ENCODE measurements around the gene PRRT1B.

PRRT1B gene

DNA sequence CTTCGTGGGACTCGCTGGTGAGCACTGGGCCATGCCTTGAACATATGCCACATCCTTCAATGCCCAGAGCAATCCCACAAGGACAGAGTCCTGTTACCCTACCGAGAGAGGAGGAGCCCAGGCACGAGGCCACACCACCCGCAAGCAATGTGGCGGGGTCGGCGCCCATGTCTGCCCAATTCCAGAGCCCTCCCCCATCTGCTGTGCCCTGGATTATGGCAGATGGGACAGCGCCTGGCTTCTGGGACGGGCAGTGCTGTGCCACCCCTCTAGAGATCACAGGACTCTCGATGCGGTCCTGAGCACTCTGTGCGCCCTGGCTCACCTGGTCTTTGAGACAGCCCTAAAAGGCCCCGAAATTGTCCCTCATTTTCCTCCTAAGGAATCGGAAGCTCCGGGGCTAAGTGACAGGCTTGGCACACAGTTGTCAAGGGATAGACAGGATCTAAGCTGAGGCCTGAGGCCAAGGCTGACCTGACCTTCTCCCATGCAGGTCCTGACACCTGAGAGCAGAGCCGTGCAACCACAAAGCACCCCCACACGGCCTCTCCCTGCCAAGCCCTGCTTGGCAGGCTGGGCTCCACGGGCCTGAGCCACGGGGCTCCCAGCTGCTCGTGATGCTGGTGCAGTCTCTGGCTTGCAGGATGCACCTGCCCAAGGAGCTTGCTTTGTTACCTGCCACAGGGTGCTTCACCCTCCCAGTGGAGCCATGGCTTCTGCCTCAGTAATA lies 48.8 kb downstream of the PRRT1B start:
- Histone ChIP-seq H3K27ac (no peak overlapping the region), H3K4me3 (no peak overlapping the region)
- TF ChIP-seq, protein P1, sequence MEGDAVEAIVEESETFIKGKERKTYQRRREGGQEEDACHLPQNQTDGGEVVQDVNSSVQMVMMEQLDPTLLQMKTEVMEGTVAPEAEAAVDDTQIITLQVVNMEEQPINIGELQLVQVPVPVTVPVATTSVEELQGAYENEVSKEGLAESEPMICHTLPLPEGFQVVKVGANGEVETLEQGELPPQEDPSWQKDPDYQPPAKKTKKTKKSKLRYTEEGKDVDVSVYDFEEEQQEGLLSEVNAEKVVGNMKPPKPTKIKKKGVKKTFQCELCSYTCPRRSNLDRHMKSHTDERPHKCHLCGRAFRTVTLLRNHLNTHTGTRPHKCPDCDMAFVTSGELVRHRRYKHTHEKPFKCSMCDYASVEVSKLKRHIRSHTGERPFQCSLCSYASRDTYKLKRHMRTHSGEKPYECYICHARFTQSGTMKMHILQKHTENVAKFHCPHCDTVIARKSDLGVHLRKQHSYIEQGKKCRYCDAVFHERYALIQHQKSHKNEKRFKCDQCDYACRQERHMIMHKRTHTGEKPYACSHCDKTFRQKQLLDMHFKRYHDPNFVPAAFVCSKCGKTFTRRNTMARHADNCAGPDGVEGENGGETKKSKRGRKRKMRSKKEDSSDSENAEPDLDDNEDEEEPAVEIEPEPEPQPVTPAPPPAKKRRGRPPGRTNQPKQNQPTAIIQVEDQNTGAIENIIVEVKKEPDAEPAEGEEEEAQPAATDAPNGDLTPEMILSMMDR (IDR thresholded peaks at IDR 0.05): no peak
- no peak for DNase-seq (ENCODE audit: low spot score)

DNA sequence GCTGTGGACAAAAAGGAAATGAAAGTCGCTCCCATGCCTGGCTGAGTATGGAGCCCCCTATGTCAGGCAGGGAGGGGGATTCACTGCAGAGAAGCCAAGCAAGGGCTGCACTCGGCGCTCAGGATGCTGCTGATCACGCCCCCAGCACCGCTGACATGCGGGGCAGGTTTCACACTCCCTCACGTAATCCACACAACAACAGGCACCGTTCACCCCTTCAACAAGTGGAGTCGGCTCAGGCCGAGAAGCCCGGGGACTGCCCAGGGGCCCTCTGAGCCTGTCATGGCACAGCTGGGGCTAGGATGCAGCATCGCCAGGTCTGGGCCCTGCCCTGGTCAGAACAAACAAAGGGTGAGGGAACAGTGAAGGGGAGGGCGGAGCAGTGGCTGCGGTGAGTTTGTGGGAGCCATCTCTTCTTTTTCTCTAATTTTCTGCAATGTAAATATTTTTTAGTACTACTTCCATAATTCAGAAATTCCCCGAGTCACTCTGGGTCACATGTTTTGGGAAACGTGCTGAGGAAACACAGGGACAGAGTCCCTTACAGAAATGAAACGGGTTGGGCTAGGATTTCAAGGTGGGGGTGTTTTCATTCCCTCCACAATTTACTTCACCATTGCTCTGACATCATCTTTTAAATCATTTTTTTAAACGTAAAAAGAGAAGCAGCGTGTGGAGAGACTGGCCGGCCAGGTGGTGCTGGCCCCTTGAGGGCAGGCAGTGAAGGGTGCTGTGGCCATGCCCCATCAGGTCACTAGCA lies 49.8 kb downstream of the PRRT1B start:
- no peak overlapping the region for H3K27ac ChIP-seq
- TF ChIP-seq, protein P1 (IDR thresholded peaks at IDR 0.05): no peak
- H3K4me3 ChIP-seq: no peak overlapping the region
- DNase-seq (ENCODE audit: low spot score): no peak

- TF ChIP-seq, protein P1 (IDR thresholded peaks at IDR 0.05): no peak
- Histone ChIP-seq H3K27ac (no peak overlapping the region), H3K4me3 (no peak overlapping the region)
- no peak for DNase-seq (ENCODE audit: low spot score)
These were observed 50.5 kb downstream of the PRRT1B start for GRCh38 chr9:131595696-131596429.

GRCh38 chr9:131596430-131596743 lies 51.1 kb downstream of the PRRT1B start:
- Histone ChIP-seq H3K4me3 (no peak overlapping the region), H3K27ac (no peak overlapping the region)
- DNase-seq (ENCODE audit: low spot score): no peak
- TF ChIP-seq, protein P1 (IDR thresholded peaks at IDR 0.05): no peak

- no peak for DNase-seq (ENCODE audit: low spot score)
- TF ChIP-seq, protein P1 (IDR thresholded peaks at IDR 0.05): no peak
- H3K27ac ChIP-seq: no peak overlapping the region
- H3K4me3 ChIP-seq: no peak overlapping the region
These were observed 51.9 kb downstream of the PRRT1B start for GRCh38 chr9:131597246-131597645.

DNA sequence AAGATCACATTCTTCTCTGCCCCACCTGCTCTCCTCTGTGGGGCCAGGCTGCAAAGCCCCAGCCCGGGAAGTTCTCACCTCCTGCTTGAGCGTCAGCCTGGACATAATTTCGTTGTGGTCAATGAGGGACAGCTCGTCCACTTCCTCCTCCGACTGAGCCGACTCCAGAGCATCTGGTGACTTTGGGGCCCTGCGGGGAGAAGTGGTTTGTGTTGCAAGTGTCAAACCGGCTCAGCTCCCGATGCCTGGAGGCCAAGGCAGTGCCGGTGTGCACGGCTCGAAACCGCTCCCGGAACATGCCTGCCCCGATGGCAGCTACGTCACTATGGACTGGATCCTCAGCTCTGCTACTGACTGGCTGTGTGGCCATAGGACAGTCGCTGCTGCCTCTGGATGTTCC lies 52.8 kb downstream of the PRRT1B start:
- Histone ChIP-seq H3K4me3 (no peak overlapping the region), H3K27ac (no peak overlapping the region)
- TF ChIP-seq, protein P1 (IDR thresholded peaks at IDR 0.05): no peak
- DNase-seq (ENCODE audit: low spot score): no peak
